Naive thymus-derived CD4-positive, alpha-beta T cell (primary cell): ENCODE results near the gene CCM2. TPM values are rescaled to one million over a fixed set of nuclear protein-coding genes. Genes with fewer than 3 reads are reported as not detected.
A peak's percentile ranks its signal among the peaks of the same experiment; 100 is the strongest.

Experiments used
- ATAC-seq: fragments of 150-1000 bp; cut with Tn5 transposase; 2 replicates; pipeline ENCODE4 v1.10.0; 2021; ENCODE audit warnings: mild to moderate bottlenecking, moderate library complexity
- CTCF ChIA-PET: fragments of 350-600 bp; sonication (Branson Sonifier 250); formaldehyde crosslinking; loops from one replicate; lab custom pipeline; 2021; ENCODE audit warnings: antibody characterized with exemption; lab: Charles Lee
- POLR2A ChIA-PET: fragments of 350-600 bp; sonication (Branson Sonifier 250); formaldehyde crosslinking; loops from one replicate; lab custom pipeline; 2021; ENCODE audit warnings: antibody characterized with exemption, inconsistent platforms; lab: Charles Lee
- DNase-seq, 9 donors: peaks; one replicate each; pipeline versions ENCODE4 v3.0.0 to v3.0.0-alpha.2; 2020 to 2022; ENCODE audit warnings: mixed read lengths in 1 of 9
- H3K27ac ChIP-seq: one replicate; pipeline ENCODE4 v1.7.0; 2013; ENCODE audit warnings: mild to moderate bottlenecking, low read depth, low read length, moderate library complexity
- H3K27me3 ChIP-seq, 2 donors: one replicate each; pipeline ENCODE4 v1.7.0; 2013; ENCODE audit warnings: low read length in 2 of 2, mild to moderate bottlenecking in 2 of 2, moderate library complexity in 2 of 2; ENCODE audit not compliant: control insufficient read depth in 2 of 2, insufficient read depth in 2 of 2
- H3K36me3 ChIP-seq, 3 experiments: 1 replicate in 2 of 3; 2 replicates in 1 of 3; pipeline ENCODE4 v1.7.0; 2013; ENCODE audit warnings: low read length in 3 of 3, mild to moderate bottlenecking in 3 of 3, moderate library complexity in 1 of 3; ENCODE audit not compliant: insufficient read depth in 3 of 3, control insufficient read depth in 2 of 3
- H3K4me1 ChIP-seq, 2 donors: one replicate each; pipeline ENCODE4 v1.7.0; 2013; ENCODE audit warnings: low read length in 2 of 2, mild to moderate bottlenecking in 2 of 2, moderate library complexity in 1 of 2; ENCODE audit not compliant: control insufficient read depth in 2 of 2, insufficient read depth in 2 of 2
- H3K4me3 ChIP-seq: 2 replicates; pipeline ENCODE4 v1.7.0; 2013; ENCODE audit warnings: mild to moderate bottlenecking, low read length
- H3K9me3 ChIP-seq, 3 experiments: 1 replicate in 2 of 3; 2 replicates in 1 of 3; pipeline ENCODE4 v1.7.0; 2013; ENCODE audit warnings: low read length in 3 of 3; ENCODE audit not compliant: control insufficient read depth in 2 of 3
- H3K27ac Mint-ChIP-seq, 9 donors: one replicate each; pipeline ENCODE4 v1.8.0; 2020 to 2022; ENCODE audit warnings: mixed read lengths in 9 of 9, mild to moderate bottlenecking in 8 of 9, moderate library complexity in 5 of 9, inconsistent platforms in 2 of 9
- H3K27me3 Mint-ChIP-seq, 5 donors: one replicate each; pipeline ENCODE4 v1.8.0; 2021 to 2022; ENCODE audit warnings: mixed read lengths in 5 of 5, mild to moderate bottlenecking in 1 of 5
- H3K36me3 Mint-ChIP-seq, 5 donors: one replicate each; pipeline ENCODE4 v1.8.0; 2020 to 2022; ENCODE audit warnings: mixed read lengths in 5 of 5, mild to moderate bottlenecking in 3 of 5, inconsistent platforms in 1 of 5
- H3K4me1 Mint-ChIP-seq, 7 donors: one replicate each; pipeline ENCODE4 v1.8.0; 2020 to 2022; ENCODE audit warnings: mixed read lengths in 7 of 7, mild to moderate bottlenecking in 3 of 7, inconsistent platforms in 1 of 7
- H3K4me3 Mint-ChIP-seq, 10 donors: one replicate each; pipeline ENCODE4 v1.8.0; 2020 to 2022; ENCODE audit warnings: mild to moderate bottlenecking in 10 of 10, mixed read lengths in 10 of 10, moderate library complexity in 6 of 10, inconsistent platforms in 2 of 10
- H3K9me3 Mint-ChIP-seq, 11 donors: one replicate each; pipeline ENCODE4 v1.8.0; 2020 to 2022; ENCODE audit warnings: mixed read lengths in 11 of 11, mild to moderate bottlenecking in 4 of 11, inconsistent platforms in 1 of 11, moderate library complexity in 1 of 11
- intact Hi-C, 2 donors: fragments of 100-400 bp; cut with micrococcal nuclease; formaldehyde crosslinking; loops; one replicate each; pipeline ENCODE4 v1.15.1; 2023
- polyA plus RNA-seq, 2 donors: library from polyadenylated mRNA; unstranded; fragments of 300-500 nt; fragmentation: Illumina TruSeq; gene quantifications; one replicate each; pipeline ENCODE4 v1.2.3, GENCODE V29; 2021
- total RNA-seq, 6 experiments: library from RNA in 5 of 6; stranded (reverse) in 5 of 6; gene quantifications; 1 replicate in 5 of 6; 2 replicates in 1 of 6; pipeline ENCODE4 v1.2.3 and lab custom pipeline; 2021 to 2026

CCM2 gene
- total and polyA plus RNA-seq, 7 experiments from 2014 or later: 75.9 to 200 (median 119) TPM

GRCh38 chr7:45100761-45101480 is 100.9 kb downstream of the CCM2 start:
- CTCF ChIA-PET: no interaction called here
- no peak for DNase-seq

DNA sequence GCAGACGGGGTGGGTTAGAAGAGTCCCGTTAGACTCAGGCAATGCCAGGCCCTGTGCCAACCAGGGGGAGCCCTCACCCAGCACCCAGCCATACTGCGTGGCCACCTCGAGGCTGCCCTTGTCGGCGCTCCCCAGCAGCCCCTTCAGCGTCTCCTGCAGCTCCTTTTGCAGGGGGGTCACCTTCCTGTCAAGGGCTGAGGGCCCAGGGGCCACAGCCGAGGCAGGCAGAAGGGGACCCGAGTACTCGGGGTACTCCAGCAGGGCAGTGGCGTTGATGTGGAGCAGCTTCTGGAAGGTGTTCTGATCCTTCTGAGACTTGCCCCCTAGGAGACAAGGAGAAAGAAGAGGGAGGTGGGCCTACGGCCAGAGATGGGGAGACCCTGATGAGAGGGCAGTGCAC is 101.7 kb downstream of the CCM2 start:
- ATAC-seq: no peak
- Histone ChIP-seq H3K27ac (no peak overlapping the region), H3K4me3 (no peak overlapping the region), H3K36me3 (peaks cover 46 to 80% (median 60%) of the 10 kb centered on the region in 3 experiments), H3K4me1 (peaks cover 0 to 13% of the 10 kb centered on the region in 2 donors), H3K9me3 (no peaks in the 10 kb centered on the region), H3K27me3 (no peaks in the 10 kb centered on the region)
- intact Hi-C loops: no loop called here
- H3K27me3 Mint-ChIP-seq: no peaks in the 10 kb centered on the region
- peaks cover 0 to 22% (median 14%) of the 10 kb centered on the region in 7 donors for H3K4me1 Mint-ChIP-seq
- POLR2A ChIA-PET: no interaction called here
- peak overlapping the region in 2 of 9 donors; percentile 38 to 43 for H3K27ac Mint-ChIP-seq
- DNase-seq: peak in 1 of 9 donors; percentile 15
- CTCF ChIA-PET: no interaction called here
- H3K9me3 Mint-ChIP-seq: no peaks in the 10 kb centered on the region
- peak overlapping the region in 1 of 10 donors; percentile 23 for H3K4me3 Mint-ChIP-seq
- peaks cover 0 to 23% (median 6%) of the 10 kb centered on the region in 5 donors for H3K36me3 Mint-ChIP-seq

More at GRCh38 chr7:45100761-45101480, 100.9 kb downstream of the CCM2 start:
- H3K36me3 ChIP-seq: peaks cover 40 to 72% (median 53%) of the 10 kb centered on the region in 3 experiments
- intact Hi-C loops: no loop called here
- Mint-ChIP-seq H3K4me1 (peaks cover 0 to 14% (median 9%) of the 10 kb centered on the region in 7 donors), H3K9me3 (peaks cover 0 to 3% (median 0%) of the 10 kb centered on the region in 11 donors), H3K4me3 (no peak overlapping the region), H3K36me3 (peaks cover 0 to 22% (median 6%) of the 10 kb centered on the region in 5 donors), H3K27ac (peak overlapping the region in 1 of 9 donors; percentile 38), H3K27me3 (no peaks in the 10 kb centered on the region)
- no peak overlapping the region for H3K4me3 ChIP-seq
- H3K27ac ChIP-seq: no peak overlapping the region
- H3K9me3 ChIP-seq: no peaks in the 10 kb centered on the region
- no peaks in the 10 kb centered on the region for H3K27me3 ChIP-seq
- POLR2A ChIA-PET: no interaction called here
- ATAC-seq: no peak
- H3K4me1 ChIP-seq: peaks cover 0 to 5% of the 10 kb centered on the region in 2 donors

DNA sequence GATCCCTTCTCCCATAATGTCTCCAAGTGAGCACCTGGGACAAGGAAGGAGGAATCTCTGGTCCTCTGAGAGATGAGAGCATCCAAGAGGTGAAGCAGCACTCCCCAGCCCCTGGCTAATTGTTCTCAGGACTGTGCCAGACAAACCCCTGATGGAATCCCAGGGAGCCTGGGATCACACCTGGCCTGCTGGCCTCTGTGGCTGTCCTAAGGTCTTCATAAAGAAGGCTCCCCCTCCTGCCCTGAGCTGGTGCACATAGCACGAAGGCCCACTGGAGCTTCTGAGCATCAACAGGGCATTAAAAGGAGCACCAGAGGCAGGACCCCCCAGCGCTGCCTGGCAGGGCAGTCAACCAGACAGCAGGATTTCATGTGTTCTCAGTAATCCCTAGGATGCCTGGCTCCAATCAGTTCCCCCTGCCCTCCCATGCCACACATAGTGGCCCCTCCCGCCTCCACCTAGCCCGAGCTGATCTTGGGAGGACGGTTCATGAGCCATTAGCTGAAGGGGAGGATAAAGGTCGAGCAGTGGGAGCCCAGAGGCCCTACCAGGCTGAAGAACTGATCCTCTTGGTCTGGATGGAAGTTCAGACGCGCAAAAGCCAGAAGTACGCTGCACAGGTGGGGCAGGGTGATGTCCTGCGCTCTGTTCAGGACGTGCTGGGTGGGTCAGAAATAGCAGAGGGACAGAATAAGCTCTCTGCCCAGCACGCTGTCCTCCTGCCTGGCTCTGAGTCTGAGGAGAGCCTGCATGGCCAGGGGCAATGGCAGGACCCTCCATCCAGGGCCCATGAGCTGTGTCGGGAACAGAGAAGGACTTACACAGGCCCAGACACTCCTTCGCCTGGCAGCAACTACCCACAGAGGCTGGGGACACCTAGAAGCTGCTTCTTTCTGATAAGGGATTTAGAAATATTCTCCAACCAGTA is 103.0 kb downstream of the CCM2 start:
- ChIA-PET POLR2A (no interaction called here), CTCF (interaction anchor here (0.6 kb wide), 1 partner anchor 1202 kb away, joined by 3 read pairs; no protein-coding TSS in a partner anchor)
- H3K27me3 ChIP-seq: no peaks in the 10 kb centered on the region
- peak overlapping the region in 2 of 9 donors; percentile 14 to 81 for H3K27ac Mint-ChIP-seq
- H3K36me3 ChIP-seq: peaks cover 58 to 93% (median 70%) of the 10 kb centered on the region in 3 experiments
- H3K27me3 Mint-ChIP-seq: no peaks in the 10 kb centered on the region
- intact Hi-C loops: no loop called here
- H3K4me1 ChIP-seq: peaks cover 0 to 26% of the 10 kb centered on the region in 2 donors
- no peaks in the 10 kb centered on the region for H3K9me3 ChIP-seq
- DNase-seq (peak in 1 of 9 donors; percentile 9), ATAC-seq (no peak)
- H3K9me3 Mint-ChIP-seq: no peaks in the 10 kb centered on the region
- H3K4me3 ChIP-seq: no peak overlapping the region
- peaks cover 9 to 35% (median 27%) of the 10 kb centered on the region in 7 donors for H3K4me1 Mint-ChIP-seq
- H3K27ac ChIP-seq: peak overlapping the region; percentile 6
- no peak overlapping the region for H3K4me3 Mint-ChIP-seq
- peaks cover 0 to 33% (median 17%) of the 10 kb centered on the region in 5 donors for H3K36me3 Mint-ChIP-seq

- DNase-seq (peak in 1 of 9 donors; percentile 16), ATAC-seq (no peak)
- H3K27me3 Mint-ChIP-seq: no peaks in the 10 kb centered on the region
- ChIA-PET POLR2A (interaction anchor here (0.6 to 1.2 kb wide), 3 partner anchors 10 to 522 kb away, joined by 3 to 5 read pairs (median 3); partner anchors contain the start of gene TMED4), CTCF (interaction anchor here (0.6 kb wide), 1 partner anchor 14 kb away, joined by 3 read pairs; no protein-coding TSS in a partner anchor)
- no peak overlapping the region for H3K4me3 ChIP-seq
- no peaks in the 10 kb centered on the region for H3K9me3 Mint-ChIP-seq
- H3K4me1 Mint-ChIP-seq: peaks cover 18 to 47% (median 38%) of the 10 kb centered on the region in 7 donors
- intact Hi-C loops: no loop called here
- peaks cover 5 to 38% of the 10 kb centered on the region in 2 donors for H3K4me1 ChIP-seq
- no peaks in the 10 kb centered on the region for H3K9me3 ChIP-seq
- H3K27me3 ChIP-seq: no peaks in the 10 kb centered on the region
- H3K36me3 Mint-ChIP-seq: peaks cover 0 to 41% (median 19%) of the 10 kb centered on the region in 5 donors
- no peak overlapping the region for H3K4me3 Mint-ChIP-seq
- H3K36me3 ChIP-seq: peaks cover 67 to 100% (median 78%) of the 10 kb centered on the region in 3 experiments
- no peak overlapping the region for H3K27ac ChIP-seq
- H3K27ac Mint-ChIP-seq: peak overlapping the region in 3 of 9 donors; percentile 5 to 14 (median 8)
These were observed 104.2 kb downstream of the CCM2 start for GRCh38 chr7:45103958-45104843.

GRCh38 chr7:45104844-45105587 is 105.0 kb downstream of the CCM2 start:
- Histone ChIP-seq H3K27me3 (no peaks in the 10 kb centered on the region), H3K27ac (no peak overlapping the region), H3K36me3 (peaks cover 67 to 94% (median 78%) of the 10 kb centered on the region in 3 experiments), H3K4me3 (no peak overlapping the region), H3K9me3 (no peaks in the 10 kb centered on the region), H3K4me1 (peaks cover 7 to 44% of the 10 kb centered on the region in 2 donors)
- ChIA-PET CTCF (interaction anchor here (0.6 kb wide), 1 partner anchor 13 kb away, joined by 3 read pairs; no protein-coding TSS in a partner anchor), POLR2A (interaction anchor here (0.6 to 1.2 kb wide), 3 partner anchors 9 to 523 kb away, joined by 3 to 5 read pairs (median 3); partner anchors contain the start of gene TMED4)
- intact Hi-C loops: no loop called here
- DNase-seq (peak in 1 of 9 donors; percentile 18), ATAC-seq (no peak)
- H3K9me3 Mint-ChIP-seq: no peaks in the 10 kb centered on the region
- H3K36me3 Mint-ChIP-seq: peaks cover 0 to 39% (median 20%) of the 10 kb centered on the region in 5 donors
- H3K27ac Mint-ChIP-seq: no peak overlapping the region
- peaks cover 21 to 53% (median 43%) of the 10 kb centered on the region in 7 donors for H3K4me1 Mint-ChIP-seq
- no peaks in the 10 kb centered on the region for H3K27me3 Mint-ChIP-seq
- H3K4me3 Mint-ChIP-seq: peak overlapping the region in 1 of 10 donors; percentile 47
